Calu3 (cell line): Measurements from ENCODE around the gene L1CAM. TPM values are rescaled to one million over a fixed set of nuclear protein-coding genes. Genes with fewer than 3 reads are reported as not detected.

ENCODE experiments used
- BruUV-seq: library from RNA; stranded (reverse); fragments of 400-500 nt; replicated peaks from 2 replicates; lab custom pipeline; 2021; lab: Mats Ljungman, UMichigan
- CTCF ChIA-PET: fragments of 300-600 bp; sonication (Branson Sonifier 250); formaldehyde crosslinking; loops from one replicate; lab custom pipeline; 2022; ENCODE audit warnings: antibody characterized with exemption; lab: Charles Lee
- DNase-seq: peaks from one replicate; pipeline ENCODE4 v3.0.0; 2022
- H3K27ac Mint-ChIP-seq: one replicate; pipeline ENCODE4 v1.8.0; 2022; ENCODE audit warnings: mixed read lengths; ENCODE audit not compliant: unreplicated experiment
- H3K27me3 Mint-ChIP-seq: one replicate; pipeline ENCODE4 v1.8.0; 2022; ENCODE audit warnings: mixed read lengths; ENCODE audit not compliant: unreplicated experiment
- H3K36me3 Mint-ChIP-seq: one replicate; pipeline ENCODE4 v1.8.0; 2022; ENCODE audit warnings: mild to moderate bottlenecking, moderate library complexity, mixed read lengths; ENCODE audit not compliant: insufficient read depth, unreplicated experiment
- H3K4me1 Mint-ChIP-seq: one replicate; pipeline ENCODE4 v1.8.0; 2022; ENCODE audit warnings: mild to moderate bottlenecking, low read depth, mixed read lengths; ENCODE audit not compliant: unreplicated experiment
- H3K4me3 Mint-ChIP-seq: one replicate; pipeline ENCODE4 v1.8.0; 2022; ENCODE audit warnings: mild to moderate bottlenecking, low read depth, moderate library complexity, mixed read lengths; ENCODE audit not compliant: unreplicated experiment
- H3K9me3 Mint-ChIP-seq: one replicate; pipeline ENCODE4 v1.8.0; 2022; ENCODE audit warnings: low read depth, mixed read lengths; ENCODE audit not compliant: unreplicated experiment
- CTCF ChIP-seq: fragments of 200-600 bp; IDR thresholded peaks from one replicate; pipeline ENCODE4 v1.8.0; 2022; ENCODE audit warnings: antibody characterized with exemption; ENCODE audit not compliant: unreplicated experiment
- intact Hi-C: fragments of 100-400 bp; cut with micrococcal nuclease; formaldehyde crosslinking; loops from one replicate; pipeline ENCODE4 v1.10.0; 2022; ENCODE audit not compliant: unreplicated experiment
- total RNA-seq: library from RNA; stranded (reverse); gene quantifications from 2 replicates; pipeline ENCODE4 v1.2.3, GENCODE V29; 2022

L1CAM gene
- total RNA-seq, 1 experiment from 2014 or later = 14.2 TPM

- no peak for DNase-seq
- H3K4me3 Mint-ChIP-seq = no peak overlapping the region
- no peak overlapping the region for H3K27ac Mint-ChIP-seq
- H3K36me3 Mint-ChIP-seq = peaks cover 5% of the 10 kb centered on the region
- peaks cover 24% of the 10 kb centered on the region for H3K4me1 Mint-ChIP-seq
- intact Hi-C loops = no loop called here
- CTCF ChIA-PET = no interaction called here
- no TSS peak for BruUV-seq
- TF ChIP-seq CTCF = no peak
- no peaks in the 10 kb centered on the region for H3K9me3 Mint-ChIP-seq
- H3K27me3 Mint-ChIP-seq = no peaks in the 10 kb centered on the region
These were observed 7.6 kb downstream of the L1CAM start for GRCh38 chrX:153878345-153878744.

- no peaks in the 10 kb centered on the region for H3K9me3 Mint-ChIP-seq
These were observed 8.3 kb downstream of the L1CAM start for GRCh38 chrX:153877571-153878261.

GRCh38 chrX:153876112-153876491 lies 9.9 kb downstream of the L1CAM start:
- Mint-ChIP-seq H3K4me3 (no peak overlapping the region), H3K27me3 (no peaks in the 10 kb centered on the region), H3K27ac (no peak overlapping the region), H3K36me3 (peaks cover 5% of the 10 kb centered on the region), H3K9me3 (no peaks in the 10 kb centered on the region), H3K4me1 (peaks cover 9% of the 10 kb centered on the region)
- BruUV-seq = no TSS peak
- no peak for DNase-seq
- CTCF ChIA-PET = no interaction called here
- TF ChIP-seq CTCF = no peak
- intact Hi-C loops = no loop called here

More at GRCh38 chrX:153877571-153878261, 8.3 kb downstream of the L1CAM start:
- peaks cover 5% of the 10 kb centered on the region for H3K36me3 Mint-ChIP-seq
- H3K27me3 Mint-ChIP-seq = no peaks in the 10 kb centered on the region
- no peak overlapping the region for H3K27ac Mint-ChIP-seq
- H3K4me1 Mint-ChIP-seq = peaks cover 18% of the 10 kb centered on the region
- CTCF ChIA-PET = no interaction called here
- no peak for TF ChIP-seq CTCF
- intact Hi-C loops = no loop called here
- BruUV-seq = no TSS peak
- no peak overlapping the region for H3K4me3 Mint-ChIP-seq
- DNase-seq = no peak

GRCh38 chrX:153875391-153876111 lies 10.4 kb downstream of the L1CAM start:
- intact Hi-C loops = no loop called here

More at GRCh38 chrX:153875391-153876111, 10.4 kb downstream of the L1CAM start:
- CTCF ChIA-PET = no interaction called here
- peaks cover 5% of the 10 kb centered on the region for H3K36me3 Mint-ChIP-seq
- H3K4me3 Mint-ChIP-seq = no peak overlapping the region
- peak; percentile 68 for DNase-seq
- peaks cover 9% of the 10 kb centered on the region for H3K4me1 Mint-ChIP-seq
- H3K9me3 Mint-ChIP-seq = no peaks in the 10 kb centered on the region
- no TSS peak for BruUV-seq
- no peak for TF ChIP-seq CTCF
- H3K27me3 Mint-ChIP-seq = no peaks in the 10 kb centered on the region
- H3K27ac Mint-ChIP-seq = no peak overlapping the region
